HepG2 (cell line): Measurements from ENCODE around the gene MUSK. TPM values are rescaled to one million over a fixed set of nuclear protein-coding genes. Genes with fewer than 3 reads are reported as not detected.

ENCODE experiments used
- ATAC-seq: fragments of 200-7000 bp; cut with Tn5 transposase; 3 replicates; pipeline ENCODE4 v1.9.1; 2020; ENCODE audit warnings: mild to moderate bottlenecking, moderate library complexity
- BruUV-seq: library from RNA; stranded (reverse); fragments of 400-500 nt; replicated peaks from 2 replicates; lab custom pipeline; 2021; lab: Mats Ljungman, UMichigan
- CTCF ChIA-PET: fragments of 300-600 bp; formaldehyde crosslinking; extraction: SDS; loops from one replicate; lab custom pipeline; 2021; ENCODE audit warnings: low total read pairs, inconsistent platforms, low intra/inter-chr PET ratio; lab: Yijun Ruan, JAX
- POLR2A ChIA-PET: fragments of 350-600 bp; sonication (Branson Sonifier 250); formaldehyde crosslinking; loops from one replicate; lab custom pipeline; 2020; ENCODE audit warnings: antibody characterized with exemption, inconsistent platforms; lab: Yijun Ruan, JAX
- DNase-seq: peaks from one replicate; pipeline ENCODE4 v3.0.0-alpha.2; 2015; ENCODE audit warnings: low spot score
- FAIRE-seq: peaks from 3 replicates; lab custom pipeline; 2011; peaks lifted over from hg19 to GRCh38; lab: Jason Lieb, UNC
- H2AFZ ChIP-seq: one replicate; pipeline ENCODE4 v1.6.1; 2011; ENCODE audit warnings: low read length, inconsistent platforms
- H3K27ac ChIP-seq: fragments of 300-600 bp; 3 replicates; pipeline ENCODE4 v1.8.0; 2011; ENCODE audit warnings: mixed run types, mild to moderate bottlenecking, mixed read lengths, low read length, inconsistent platforms; ENCODE audit not compliant: insufficient read depth; ENCODE audit errors: extremely low read length
- H3K27me3 ChIP-seq, 2 experiments: fragments of 200-600 bp in 1 of 2; 2 replicates in 1 of 2; 3 replicates in 1 of 2; pipeline versions ENCODE4 v1.6.0 to v1.8.0; 2011; ENCODE audit warnings: low read length in 2 of 2, mild to moderate bottlenecking in 2 of 2, moderate library complexity in 2 of 2, inconsistent platforms in 1 of 2; ENCODE audit not compliant: insufficient read depth in 2 of 2, control insufficient read depth in 1 of 2
- H3K36me3 ChIP-seq, 2 experiments: fragments of 200-600 bp in 1 of 2; replicated peaks in 1 of 2; 2 replicates in 1 of 2; 3 replicates in 1 of 2; pipeline versions ENCODE4 v1.5.1 to v1.8.0; 2011; ENCODE audit warnings: low read length in 2 of 2, inconsistent platforms in 1 of 2; ENCODE audit not compliant: insufficient read depth in 2 of 2, control insufficient read depth in 1 of 2
- H3K4me1 ChIP-seq: 2 replicates; pipeline ENCODE4 v1.5.1; 2012; ENCODE audit warnings: low read length, inconsistent platforms; ENCODE audit not compliant: insufficient read depth
- H3K4me2 ChIP-seq: 2 replicates; pipeline ENCODE4 v1.6.0; 2011; ENCODE audit warnings: low read depth, low read length, inconsistent platforms
- H3K4me3 ChIP-seq, 3 experiments: fragments of 200-600 bp in 1 of 3; sonication (generic), shearing (Covaris generic) in 1 of 3; replicated peaks in 1 of 3; 2 replicates each; pipeline ENCODE4 v1.5.1; 2011 to 2016; ENCODE audit warnings: low read length in 3 of 3, inconsistent platforms in 2 of 3, low read depth in 2 of 3, mild to moderate bottlenecking in 2 of 3, control low read depth in 1 of 3, mixed read lengths in 1 of 3; ENCODE audit not compliant: insufficient read depth in 1 of 3
- H3K79me2 ChIP-seq: one replicate; pipeline ENCODE4 v1.6.1; 2011; ENCODE audit warnings: low read length, inconsistent platforms; ENCODE audit not compliant: insufficient read depth
- H3K9ac ChIP-seq: 2 replicates; pipeline ENCODE4 v1.6.0; 2011; ENCODE audit warnings: mild to moderate bottlenecking, low read depth, low read length, inconsistent platforms; ENCODE audit not compliant: insufficient read depth
- H3K9me3 ChIP-seq: 2 replicates; pipeline ENCODE4 v1.5.1; 2012; ENCODE audit warnings: mild to moderate bottlenecking, low read length
- H4K20me1 ChIP-seq: 2 replicates; pipeline ENCODE4 v1.6.0; 2011; ENCODE audit warnings: inconsistent platforms, mild to moderate bottlenecking, low read length, moderate library complexity; ENCODE audit not compliant: insufficient read depth
- IRX3 ChIP-seq: sonication (generic); formaldehyde crosslinking; IDR thresholded peaks from 2 replicates; pipeline ENCODE4 v1.8.1; 2023; ENCODE audit warnings: mild to moderate bottlenecking, low read depth, missing genetic modification reagents, borderline replicate concordance
- PAWR ChIP-seq: sonication (generic); formaldehyde crosslinking; IDR thresholded peaks from 2 replicates; pipeline ENCODE4 v1.4.0; 2020; ENCODE audit warnings: missing genetic modification reagents, mild to moderate bottlenecking, borderline replicate concordance
- RFXAP ChIP-seq: sonication (generic); formaldehyde crosslinking; IDR thresholded peaks from 2 replicates; pipeline ENCODE4 v1.4.0; 2020; ENCODE audit warnings: missing genetic modification reagents, borderline replicate concordance
- SRSF1 ChIP-seq: fragments of 200-400 bp; formaldehyde crosslinking; optimal IDR thresholded peaks from 2 replicates; pipeline ENCODE3; 2017; ENCODE audit warnings: mild to moderate bottlenecking, low read depth, low read length, moderate library complexity
- THYN1 ChIP-seq: sonication (generic); formaldehyde crosslinking; IDR thresholded peaks from 2 replicates; pipeline ENCODE4 v1.8.1; 2023; ENCODE audit warnings: low read depth, mild to moderate bottlenecking, moderate library complexity, missing genetic modification reagents, borderline replicate concordance
- ZFP36 ChIP-seq: fragments of 150-350 bp; IDR thresholded peaks from 2 replicates; pipeline ENCODE4 v1.6.1; 2018; ENCODE audit warnings: borderline replicate concordance, low read length, low read depth; ENCODE audit not compliant: partially characterized antibody
- ZNF225 ChIP-seq: sonication (generic); formaldehyde crosslinking; IDR thresholded peaks from 2 replicates; pipeline ENCODE4 v1.4.0; 2020; ENCODE audit warnings: mild to moderate bottlenecking, missing genetic modification reagents
- ZNF577 ChIP-seq: sonication (generic); formaldehyde crosslinking; IDR thresholded peaks from 2 replicates; pipeline ENCODE4 v1.4.0; 2020; ENCODE audit warnings: mild to moderate bottlenecking, low read depth, missing genetic modification reagents, borderline replicate concordance
- WGBS: methylation state at CpG from one replicate; pipeline ENCODE4 v1.1.6; 2017; ENCODE audit warnings: low lambda C conversion rate; 5-methylcytosine and 5-hydroxymethylcytosine counted together
- in situ Hi-C: cut with HindIII; loops from 2 replicates; pipeline ENCODE4 v1.10.0; 2017; ENCODE audit warnings: low pct_unique_long_range_greater_than_20kb; ENCODE audit not compliant: extremely low pct_ligation_motif_present
- intact Hi-C: fragments of 100-400 bp; cut with micrococcal nuclease; formaldehyde crosslinking; loops from one replicate; pipeline ENCODE4 v1.10.0; 2022; ENCODE audit not compliant: unreplicated experiment
- polyA plus RNA-seq, 8 experiments: library from polyadenylated mRNA; depleted of rRNA in 3 of 8; stranded (reverse) in 7 of 8; unstranded in 1 of 8; fragments of >200 nt; fragmentation: Illumina TruSeq in 4 of 8; extraction: Trizol in 4 of 8; gene quantifications; 2 replicates each; pipeline versions ENCODE4 v1.2.1 to v1.2.3, GENCODE V29; 2011 to 2016; ENCODE audit warnings: low read depth in 4 of 8, missing spikeins in 1 of 8, mixed read lengths in 1 of 8; ENCODE audit not compliant: insufficient read depth in 1 of 8
- total RNA-seq, 5 experiments: library from RNA; depleted of rRNA; stranded (reverse); fragments of >200 nt; fragmentation: Illumina TruSeq; extraction: Trizol; gene quantifications; 2 replicates each; pipeline ENCODE4 v1.2.3, GENCODE V29; 2016; ENCODE audit warnings: low read depth in 1 of 5
- TF ChIP-seq, protein P1 (sequence below): sonication (generic); formaldehyde crosslinking; IDR thresholded peaks from 2 replicates; pipeline ENCODE4 v1.4.0; 2020; ENCODE audit warnings: mild to moderate bottlenecking, missing genetic modification reagents
- TF ChIP-seq, protein P2 (sequence below): sonication (generic); formaldehyde crosslinking; IDR thresholded peaks from 2 replicates; pipeline ENCODE4 v1.5.0; 2020; ENCODE audit warnings: missing genetic modification reagents
- TF ChIP-seq, protein P3 (sequence below): sonication (generic); formaldehyde crosslinking; IDR thresholded peaks from 2 replicates; pipeline ENCODE4 v1.8.1; 2022; ENCODE audit warnings: low read depth, mild to moderate bottlenecking, missing genetic modification reagents

The MUSK gene
- total and polyA plus RNA-seq, 2 of the 13 experiments (the other 11 are each of a cell fraction or from before 2014, with no cell fraction given) = not detected

DNA sequence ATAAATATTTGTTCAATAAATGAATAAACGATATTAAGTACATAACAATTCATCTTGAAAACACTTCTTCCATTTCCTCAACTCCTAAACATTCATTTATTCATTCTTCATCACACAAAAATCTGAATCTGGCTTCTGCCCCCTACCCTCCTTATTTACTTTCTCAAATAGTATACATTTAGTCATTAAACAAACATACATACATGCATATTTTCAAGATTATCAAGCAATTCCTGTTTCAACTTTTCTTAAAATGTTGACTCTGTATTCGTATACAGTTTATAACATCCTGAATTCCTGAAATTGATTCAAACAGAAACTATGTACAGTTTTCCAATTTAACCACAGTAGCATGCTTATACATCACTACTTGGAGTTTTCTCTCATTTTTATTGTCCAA lies 129.0 kb downstream of the MUSK start:
- in situ Hi-C loops (no loop called here), intact Hi-C loops (no loop called here)
- 0% methylated on average over 2 of the region's 2 CpGs for WGBS
- no peaks in the 10 kb centered on the region for H3K27me3 ChIP-seq
- no peaks in the 10 kb centered on the region for H3K36me3 ChIP-seq
- CTCF ChIA-PET = no interaction called here
- H3K9me3 ChIP-seq = no peaks in the 10 kb centered on the region
- ATAC-seq (no peak), FAIRE-seq (no peak), DNase-seq (no peak)
- no peak for TF ChIP-seq THYN1 (CRISPR knock-in tag)
- TF ChIP-seq ZNF225 (CRISPR knock-in tag) = no peak
- TF ChIP-seq RFXAP (CRISPR knock-in tag) = no peak
- TF ChIP-seq, protein P1, sequence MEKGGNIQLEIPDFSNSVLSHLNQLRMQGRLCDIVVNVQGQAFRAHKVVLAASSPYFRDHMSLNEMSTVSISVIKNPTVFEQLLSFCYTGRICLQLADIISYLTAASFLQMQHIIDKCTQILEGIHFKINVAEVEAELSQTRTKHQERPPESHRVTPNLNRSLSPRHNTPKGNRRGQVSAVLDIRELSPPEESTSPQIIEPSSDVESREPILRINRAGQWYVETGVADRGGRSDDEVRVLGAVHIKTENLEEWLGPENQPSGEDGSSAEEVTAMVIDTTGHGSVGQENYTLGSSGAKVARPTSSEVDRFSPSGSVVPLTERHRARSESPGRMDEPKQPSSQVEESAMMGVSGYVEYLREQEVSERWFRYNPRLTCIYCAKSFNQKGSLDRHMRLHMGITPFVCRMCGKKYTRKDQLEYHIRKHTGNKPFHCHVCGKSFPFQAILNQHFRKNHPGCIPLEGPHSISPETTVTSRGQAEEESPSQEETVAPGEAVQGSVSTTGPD = no peak
- H2AFZ ChIP-seq = no peak overlapping the region
- H3K4me1 ChIP-seq = no peaks in the 10 kb centered on the region
- H3K79me2 ChIP-seq = no peaks in the 10 kb centered on the region
- no TSS peak for BruUV-seq
- no peak overlapping the region for H3K27ac ChIP-seq
- POLR2A ChIA-PET = no interaction called here
- no peak overlapping the region for H3K4me3 ChIP-seq
- H3K9ac ChIP-seq = no peak overlapping the region
- no peak overlapping the region for H3K4me2 ChIP-seq
- no peaks in the 10 kb centered on the region for H4K20me1 ChIP-seq

DNA sequence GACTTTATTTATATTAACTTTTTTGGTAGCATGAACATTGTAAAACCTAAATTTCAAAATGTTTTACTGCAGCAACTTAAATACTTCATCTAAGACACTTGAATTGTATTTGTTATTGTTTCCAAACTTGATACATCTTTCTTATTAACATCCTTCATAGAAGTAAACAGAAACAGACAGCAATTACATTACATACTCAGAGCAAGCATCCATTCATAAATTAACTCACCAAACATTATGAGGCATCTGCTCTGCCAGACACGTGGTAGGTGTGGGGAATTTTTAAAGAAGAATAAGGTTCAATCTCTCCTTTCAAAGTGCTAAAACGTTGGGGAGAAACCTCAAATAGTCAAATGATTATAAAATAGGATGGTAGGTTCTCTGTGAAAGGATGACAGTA lies 130.8 kb downstream of the MUSK start:
- Histone ChIP-seq H3K79me2 (no peaks in the 10 kb centered on the region), H3K4me2 (no peak overlapping the region), H2AFZ (no peak overlapping the region), H3K27ac (no peak overlapping the region), H3K9me3 (no peaks in the 10 kb centered on the region), H3K4me1 (no peaks in the 10 kb centered on the region), H3K4me3 (no peak overlapping the region), H3K9ac (no peak overlapping the region), H4K20me1 (no peaks in the 10 kb centered on the region), H3K27me3 (no peaks in the 10 kb centered on the region), H3K36me3 (no peaks in the 10 kb centered on the region)
- DNase-seq = no peak
- ChIA-PET CTCF (no interaction called here), POLR2A (no interaction called here)
- no TSS peak for BruUV-seq
- WGBS = 0% methylated on average over 2 of the region's 2 CpGs
- no peak for FAIRE-seq
- in situ Hi-C loops = no loop called here
- intact Hi-C loops = no loop called here
- ATAC-seq = no peak
- TF ChIP-seq ZNF577 (CRISPR knock-in tag) (no peak), ZFP36 (no peak), IRX3 (CRISPR knock-in tag) (no peak), PAWR (no peak), SRSF1 (no peak)
- TF ChIP-seq, protein P2, sequence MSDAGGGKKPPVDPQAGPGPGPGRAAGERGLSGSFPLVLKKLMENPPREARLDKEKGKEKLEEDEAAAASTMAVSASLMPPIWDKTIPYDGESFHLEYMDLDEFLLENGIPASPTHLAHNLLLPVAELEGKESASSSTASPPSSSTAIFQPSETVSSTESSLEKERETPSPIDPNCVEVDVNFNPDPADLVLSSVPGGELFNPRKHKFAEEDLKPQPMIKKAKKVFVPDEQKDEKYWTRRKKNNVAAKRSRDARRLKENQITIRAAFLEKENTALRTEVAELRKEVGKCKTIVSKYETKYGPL = no peak
- TF ChIP-seq, protein P3, sequence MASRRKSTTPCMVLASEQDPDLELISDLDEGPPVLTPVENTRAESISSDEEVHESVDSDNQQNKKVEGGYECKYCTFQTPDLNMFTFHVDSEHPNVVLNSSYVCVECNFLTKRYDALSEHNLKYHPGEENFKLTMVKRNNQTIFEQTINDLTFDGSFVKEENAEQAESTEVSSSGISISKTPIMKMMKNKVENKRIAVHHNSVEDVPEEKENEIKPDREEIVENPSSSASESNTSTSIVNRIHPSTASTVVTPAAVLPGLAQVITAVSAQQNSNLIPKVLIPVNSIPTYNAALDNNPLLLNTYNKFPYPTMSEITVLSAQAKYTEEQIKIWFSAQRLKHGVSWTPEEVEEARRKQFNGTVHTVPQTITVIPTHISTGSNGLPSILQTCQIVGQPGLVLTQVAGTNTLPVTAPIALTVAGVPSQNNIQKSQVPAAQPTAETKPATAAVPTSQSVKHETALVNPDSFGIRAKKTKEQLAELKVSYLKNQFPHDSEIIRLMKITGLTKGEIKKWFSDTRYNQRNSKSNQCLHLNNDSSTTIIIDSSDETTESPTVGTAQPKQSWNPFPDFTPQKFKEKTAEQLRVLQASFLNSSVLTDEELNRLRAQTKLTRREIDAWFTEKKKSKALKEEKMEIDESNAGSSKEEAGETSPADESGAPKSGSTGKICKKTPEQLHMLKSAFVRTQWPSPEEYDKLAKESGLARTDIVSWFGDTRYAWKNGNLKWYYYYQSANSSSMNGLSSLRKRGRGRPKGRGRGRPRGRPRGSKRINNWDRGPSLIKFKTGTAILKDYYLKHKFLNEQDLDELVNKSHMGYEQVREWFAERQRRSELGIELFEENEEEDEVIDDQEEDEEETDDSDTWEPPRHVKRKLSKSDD = no peak
